ENCODE measurements around the gene CELF4.
A peak's percentile ranks its signal among the peaks of the same experiment; 100 is the strongest.

Gene CELF4

DNA sequence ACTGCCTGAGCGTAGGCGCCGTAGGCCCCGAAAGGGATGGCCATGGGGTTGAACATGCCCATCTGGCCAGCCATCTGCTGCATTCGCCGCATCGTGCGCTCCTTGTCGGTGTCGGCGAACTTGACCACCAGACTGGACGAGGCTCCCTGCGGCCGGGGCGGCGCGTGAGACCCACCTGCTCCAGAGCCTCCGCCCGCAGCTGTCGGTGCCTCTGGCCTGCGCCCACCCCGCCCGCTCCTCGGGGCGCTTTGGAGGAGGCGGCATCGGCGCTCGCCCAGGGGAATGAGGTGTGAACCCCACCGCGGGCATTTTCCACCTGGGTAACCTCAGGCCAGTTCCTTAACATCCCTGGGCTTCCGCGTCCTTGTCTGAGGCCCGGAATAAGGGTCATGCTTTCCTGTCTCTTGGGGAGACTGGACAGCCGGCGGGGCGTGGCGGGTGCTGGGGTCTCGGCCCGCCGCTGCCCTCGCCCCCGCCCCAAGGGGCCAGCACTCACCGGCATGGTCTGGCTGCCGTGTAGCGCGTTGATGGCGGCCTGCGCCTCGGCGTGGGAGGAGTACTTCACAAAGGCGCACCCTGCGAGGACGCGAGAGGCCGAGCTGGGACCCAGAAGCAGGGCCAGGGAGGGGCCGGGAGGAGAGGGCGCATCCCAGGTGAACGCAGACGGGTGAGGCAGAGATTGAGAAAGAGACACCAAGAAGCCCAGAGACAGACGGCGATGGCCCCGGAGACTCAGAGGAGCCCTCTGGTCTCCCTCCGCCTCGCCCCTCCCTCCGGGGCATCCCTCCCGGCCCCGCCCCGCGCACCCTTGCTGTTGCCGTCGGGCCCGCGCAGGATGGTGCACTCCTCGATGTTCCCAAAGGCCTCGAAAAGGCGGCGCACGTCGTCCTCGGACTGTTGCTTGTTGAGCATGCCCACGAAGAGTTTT, 291.0 kb downstream of the CELF4 start:
- no peak for DNase-seq

DNA sequence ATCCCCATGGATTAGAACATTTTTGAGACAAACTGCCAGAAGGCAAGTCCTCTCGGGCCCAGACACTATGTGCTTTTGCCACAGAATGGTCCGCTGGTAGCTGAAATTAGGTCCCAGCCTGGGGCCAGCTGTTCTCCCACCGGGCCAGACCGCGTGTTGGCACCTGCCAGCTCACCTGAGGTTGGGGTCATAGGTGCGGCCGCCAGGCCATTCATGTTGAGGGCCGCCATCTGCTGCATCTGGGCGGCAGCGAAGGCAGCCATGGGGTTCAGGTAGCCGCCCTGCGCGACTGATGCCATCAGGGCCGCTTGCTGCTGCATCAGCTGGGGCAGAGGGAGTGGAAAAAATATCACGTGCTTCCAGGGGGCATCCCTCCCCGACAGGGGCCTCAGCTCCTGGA, 292.8 kb downstream of the CELF4 start:
- no peak for DNase-seq

GRCh38 chr18:37272226-37272625, 293.4 kb downstream of the CELF4 start:
- DNase-seq = no peak

DNA sequence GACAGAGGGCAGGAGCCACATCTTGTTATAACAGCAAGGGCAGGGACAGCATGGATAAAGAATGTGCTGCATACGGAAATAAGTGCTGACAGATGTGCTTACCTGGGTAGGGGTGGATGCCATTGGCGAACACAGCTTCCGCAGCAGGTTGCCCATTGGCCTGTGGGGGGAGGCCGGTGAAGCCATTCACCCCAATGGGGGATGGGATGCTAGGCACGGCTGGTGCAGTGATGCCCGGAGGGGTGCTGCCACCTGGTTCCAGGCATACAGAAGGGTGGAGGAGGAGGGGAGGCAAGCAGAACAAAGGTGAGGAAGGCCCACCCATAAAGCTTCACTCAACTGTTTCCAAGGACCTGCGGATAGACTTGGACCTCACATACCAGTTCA, 294.9 kb downstream of the CELF4 start:
- DNase-seq = no peak

GRCh38 chr18:37270038-37270665, 295.4 kb downstream of the CELF4 start:
- DNase-seq = peak; percentile 6

DNA sequence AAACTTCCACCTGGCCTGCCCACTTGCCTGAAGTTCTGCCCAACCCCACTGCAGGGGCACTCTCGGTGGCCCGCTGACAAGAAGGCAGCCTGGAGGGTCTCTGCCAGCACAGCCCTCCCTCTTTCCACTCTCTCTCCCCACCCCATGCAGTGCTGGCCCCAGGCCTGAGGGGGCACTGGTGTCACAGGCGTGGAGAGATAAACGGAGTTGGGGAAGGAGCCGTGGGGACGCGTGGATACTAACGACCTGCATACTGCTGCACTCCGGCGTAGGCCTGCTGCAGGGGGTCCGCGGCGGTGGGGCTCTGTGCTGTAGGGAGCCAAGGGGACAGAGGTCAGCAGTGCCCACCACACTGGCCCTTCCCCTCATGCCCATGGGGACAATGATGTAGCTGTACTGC, 299.3 kb downstream of the CELF4 start:
- no peak for DNase-seq

DNA sequence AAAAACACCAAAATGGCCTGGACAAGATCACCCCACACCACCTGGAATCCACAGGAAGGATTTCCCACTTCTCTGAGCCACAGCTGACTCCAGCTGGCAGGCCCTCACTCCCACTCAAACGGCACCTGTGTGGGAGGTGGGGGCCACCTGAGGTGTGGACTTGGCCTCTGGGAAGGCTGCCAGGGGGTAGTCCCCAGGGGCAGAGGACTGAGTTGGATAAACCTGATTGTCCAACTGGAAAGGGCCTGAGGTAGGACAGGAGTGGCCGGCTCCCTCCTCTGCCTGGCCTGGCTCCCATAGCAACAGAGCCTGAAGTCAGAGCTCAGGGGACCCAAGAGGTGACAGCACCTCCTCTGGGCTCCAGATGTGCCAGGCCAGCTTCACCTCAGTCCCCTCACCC, 300.2 kb downstream of the CELF4 start:
- DNase-seq = no peak

DNA sequence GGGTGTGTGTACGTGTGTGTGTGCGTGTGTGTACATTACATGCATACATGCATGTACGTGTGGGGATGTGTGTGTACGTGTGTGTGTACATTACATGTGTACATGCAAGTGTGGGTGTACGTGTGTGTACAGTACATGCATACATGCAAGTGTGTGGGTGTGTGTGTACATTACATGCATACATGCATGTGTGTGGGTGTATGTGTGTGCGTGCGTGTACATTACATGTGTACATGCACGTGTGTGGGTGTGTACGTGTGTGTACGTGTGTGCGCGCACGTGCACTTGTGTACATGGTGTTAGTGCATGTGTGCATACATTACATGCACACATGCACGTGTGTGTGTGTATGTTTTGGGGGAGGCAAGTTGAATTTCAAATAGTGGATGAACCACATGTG, 300.6 kb downstream of the CELF4 start:
- DNase-seq = no peak

- no peak for DNase-seq
Measured at GRCh38 chr18:37261988-37262387, 303.6 kb downstream of the CELF4 start.

DNA sequence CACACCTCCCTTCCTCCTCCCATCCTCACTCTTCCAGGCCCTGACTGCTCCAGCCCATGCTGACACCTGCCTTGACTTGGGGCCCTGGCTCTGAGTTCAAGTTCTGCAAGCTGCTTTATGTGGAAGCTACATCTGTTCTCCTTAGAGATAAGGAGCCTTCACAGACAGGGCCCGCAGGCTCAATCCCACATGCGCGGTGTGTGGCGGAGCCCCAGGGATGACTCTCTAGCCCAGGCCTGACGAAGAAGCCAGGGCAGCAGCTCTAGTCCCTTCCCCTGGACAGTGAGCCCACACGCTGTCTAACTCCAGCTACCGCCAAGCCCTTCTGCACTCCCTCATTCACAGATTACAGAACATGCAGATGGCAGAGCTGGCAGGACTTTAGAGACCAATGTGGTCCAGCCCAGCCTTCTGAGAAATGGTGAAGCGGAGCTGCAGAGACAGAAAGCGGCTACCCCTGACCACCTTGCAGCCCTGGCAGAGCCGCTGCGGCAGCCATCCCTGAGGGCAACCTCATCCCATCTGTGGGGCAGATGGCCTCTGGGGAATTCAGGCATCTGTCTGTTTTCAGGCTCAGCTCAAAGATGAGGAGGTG, 304.3 kb downstream of the CELF4 start:
- DNase-seq = no peak

GRCh38 chr18:37260367-37261093, 305.1 kb downstream of the CELF4 start:
- DNase-seq = no peak

- no peak for DNase-seq
Measured at GRCh38 chr18:37259711-37260110, 305.9 kb downstream of the CELF4 start.

DNA sequence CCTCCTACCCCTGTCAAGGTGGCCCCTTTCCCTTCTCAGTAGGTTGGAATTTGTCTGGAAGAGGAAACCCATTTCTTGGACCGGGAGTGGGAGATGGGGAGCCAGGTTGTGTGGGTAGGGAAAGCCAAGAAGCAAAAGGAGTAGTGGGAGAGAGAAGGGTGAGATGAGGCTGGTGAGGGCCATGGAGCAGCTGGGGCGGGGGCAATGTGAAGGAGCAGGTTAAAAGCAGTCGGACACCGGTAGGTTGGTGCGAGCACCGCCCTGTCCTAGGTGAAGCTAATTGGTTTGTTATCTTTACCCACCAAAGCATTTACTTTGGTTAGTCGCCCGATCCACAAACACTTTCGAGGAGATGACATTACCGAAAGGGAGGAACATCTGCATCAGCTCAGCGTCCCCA, 306.8 kb downstream of the CELF4 start:
- no peak for DNase-seq

- no peak for DNase-seq
Measured at GRCh38 chr18:37258131-37258530, 307.5 kb downstream of the CELF4 start.

DNA sequence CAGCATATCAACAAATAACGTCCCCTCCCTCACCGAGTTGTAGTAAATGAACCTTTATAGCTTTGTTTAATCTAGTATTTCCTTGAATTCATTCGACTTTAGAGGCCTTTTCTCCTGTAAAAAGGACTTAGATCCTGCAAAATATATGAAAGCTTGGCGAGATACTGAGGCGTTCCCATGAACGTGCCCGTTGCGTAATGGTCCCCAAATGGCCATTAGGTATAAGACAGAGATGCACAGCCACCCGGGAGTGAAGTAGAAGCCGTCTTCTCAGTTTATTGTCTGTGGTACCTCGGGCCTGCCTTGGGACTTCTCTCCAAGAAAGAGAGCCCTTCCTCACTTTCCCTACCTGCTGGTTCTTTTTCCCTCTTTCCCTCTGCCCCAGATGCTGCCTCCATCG, 310.6 kb downstream of the CELF4 start:
- DNase-seq = no peak

- no peak for DNase-seq
Measured at GRCh38 chr18:37254236-37254754, 311.3 kb downstream of the CELF4 start.

- no peak for DNase-seq
Measured at GRCh38 chr18:37253394-37254235, 312.0 kb downstream of the CELF4 start.

- DNase-seq = no peak
Measured at GRCh38 chr18:37252854-37253393, 312.7 kb downstream of the CELF4 start.

DNA sequence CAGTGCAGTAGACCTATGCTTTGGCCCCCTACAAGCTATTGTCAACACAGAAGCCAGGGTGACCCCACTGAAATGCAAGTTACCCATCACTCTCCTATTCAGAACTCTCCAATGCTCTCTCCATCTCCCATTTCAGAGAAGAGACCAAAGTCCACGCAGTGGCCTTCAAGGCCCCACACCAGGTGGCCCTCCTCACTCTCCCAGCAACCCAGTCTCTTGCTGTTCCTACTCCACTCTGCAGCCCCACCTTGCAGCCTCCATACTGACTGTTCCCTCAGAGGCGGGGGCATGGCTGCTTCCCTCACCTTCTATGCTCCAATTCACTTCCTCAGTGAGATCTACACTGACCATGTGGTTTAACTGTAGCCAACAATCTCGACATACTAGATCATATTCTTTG, 313.3 kb downstream of the CELF4 start:
- no peak for DNase-seq

DNA sequence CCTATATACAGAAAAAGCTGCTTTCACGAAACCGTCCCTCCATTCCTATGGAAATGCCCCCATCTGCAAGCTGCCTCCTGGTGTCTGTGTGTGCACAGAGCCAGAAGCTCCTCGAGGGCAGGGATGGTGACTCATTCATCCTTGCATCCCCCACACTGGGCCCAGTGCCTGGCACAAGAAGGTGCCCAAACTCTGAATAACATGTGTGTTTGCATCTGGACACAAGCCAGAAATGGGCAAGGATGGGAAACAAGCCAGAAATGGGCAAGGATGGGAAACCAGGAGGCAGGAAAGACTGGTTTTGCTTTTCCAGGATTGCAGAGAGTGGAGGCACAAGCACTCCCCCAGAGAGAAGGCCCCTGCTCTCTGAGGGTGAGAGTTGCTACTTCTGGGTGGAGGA, 313.9 kb downstream of the CELF4 start:
- no peak for DNase-seq

DNA sequence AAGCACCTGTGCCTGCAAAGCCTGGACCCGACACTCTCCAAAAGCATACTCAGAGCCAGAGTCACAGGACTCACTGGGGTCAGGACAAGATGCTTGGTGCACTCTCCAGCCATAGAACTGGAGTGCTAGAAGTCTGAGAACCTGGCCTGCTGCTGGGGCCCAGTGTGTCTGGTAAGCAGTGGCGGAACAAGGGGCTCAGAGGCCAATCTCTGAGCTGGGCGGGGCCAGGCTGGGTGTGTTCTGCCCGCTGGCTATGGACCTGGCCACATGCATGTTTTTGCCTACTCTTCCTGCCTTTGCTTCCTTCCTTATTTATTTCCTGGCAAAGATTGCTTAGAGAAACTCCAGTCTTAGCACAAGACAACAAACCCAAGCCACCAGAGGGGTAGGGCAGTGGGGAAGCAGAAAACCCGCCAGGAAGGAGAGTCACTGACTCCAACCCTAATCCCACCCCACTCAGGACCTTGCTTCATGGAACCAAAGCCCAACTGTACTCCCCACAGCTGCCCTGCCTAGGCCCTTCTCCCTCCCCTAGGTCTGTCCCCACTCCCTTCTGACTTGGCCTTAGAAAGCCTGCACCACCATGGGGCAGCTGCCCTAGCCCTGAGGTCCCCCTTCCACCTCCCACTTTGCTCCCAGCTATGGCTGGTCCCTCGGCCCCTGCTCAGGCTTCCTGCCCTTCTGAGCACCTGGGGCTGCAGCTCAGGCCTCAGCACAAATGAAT, 315.5 kb downstream of the CELF4 start:
- no peak for DNase-seq
